Dedifferentiated amniotic fluid mesenchymal stem cell (primary cell): ENCODE data around the gene DMWD.
A peak's percentile ranks its signal among the peaks of the same experiment; 100 is the strongest.

Experiments
- DNase-seq: peaks from one replicate; pipeline ENCODE4 v3.0.0-alpha.2; 2016; ENCODE audit errors: extremely low spot score

The DMWD gene

DNA sequence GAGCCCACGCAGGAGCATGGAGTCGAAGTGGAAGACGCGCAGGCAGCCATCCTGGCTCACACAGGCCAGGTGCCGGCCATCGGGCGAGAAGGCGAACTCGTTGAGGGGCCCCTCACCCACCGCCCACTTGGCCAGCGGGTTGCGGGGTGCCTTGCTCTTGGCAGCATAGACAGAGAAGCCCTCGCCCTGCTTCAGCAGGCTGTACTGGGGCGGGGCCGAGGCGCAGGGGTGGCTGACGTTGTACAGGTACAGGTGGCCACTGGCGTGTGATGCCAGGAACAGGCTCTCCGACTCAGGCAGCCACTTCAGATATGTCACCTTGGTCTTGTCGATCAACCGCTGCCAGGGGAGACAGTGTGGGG, 6.1 kb downstream of the DMWD start:
- peak; percentile 11 for DNase-seq

DNA sequence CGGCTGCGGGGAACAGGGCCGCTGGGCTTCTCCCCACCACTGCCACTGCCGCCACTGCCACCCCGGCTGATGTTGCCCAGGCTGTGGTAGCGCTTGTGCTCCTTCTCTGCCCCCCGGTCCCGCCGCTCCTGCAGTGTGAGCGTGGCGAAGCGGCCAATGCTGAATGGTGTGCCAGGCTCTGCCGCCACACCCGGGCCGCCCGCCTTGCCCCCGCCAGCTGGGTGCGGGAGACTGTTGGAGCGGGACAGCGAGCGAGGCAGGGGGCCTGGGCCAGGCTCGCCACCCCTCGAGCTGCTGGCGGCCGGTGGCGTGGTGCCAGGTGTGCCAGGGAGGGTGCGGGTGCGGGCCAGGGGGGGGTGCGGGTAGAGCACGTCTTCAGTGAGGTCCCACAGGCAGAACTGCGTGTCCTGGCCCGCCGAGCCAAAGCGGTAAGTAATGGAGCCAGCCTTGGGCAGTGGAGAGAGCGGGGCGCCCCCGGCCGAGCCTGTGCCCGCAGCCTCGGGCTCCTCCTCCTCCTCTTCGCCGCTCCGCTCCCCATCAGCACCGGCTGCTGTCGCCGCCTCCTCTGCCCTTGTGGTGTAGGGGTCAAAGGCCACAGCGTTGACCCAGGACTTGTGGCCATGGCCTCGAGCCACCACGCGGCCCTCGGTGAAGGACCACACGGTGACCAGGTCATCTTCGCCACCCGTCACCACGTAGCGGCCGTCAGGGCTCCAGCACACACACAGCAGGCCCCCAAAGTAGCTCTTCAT, 6.7 kb downstream of the DMWD start:
- DNase-seq, result peak; percentile 4

DNA sequence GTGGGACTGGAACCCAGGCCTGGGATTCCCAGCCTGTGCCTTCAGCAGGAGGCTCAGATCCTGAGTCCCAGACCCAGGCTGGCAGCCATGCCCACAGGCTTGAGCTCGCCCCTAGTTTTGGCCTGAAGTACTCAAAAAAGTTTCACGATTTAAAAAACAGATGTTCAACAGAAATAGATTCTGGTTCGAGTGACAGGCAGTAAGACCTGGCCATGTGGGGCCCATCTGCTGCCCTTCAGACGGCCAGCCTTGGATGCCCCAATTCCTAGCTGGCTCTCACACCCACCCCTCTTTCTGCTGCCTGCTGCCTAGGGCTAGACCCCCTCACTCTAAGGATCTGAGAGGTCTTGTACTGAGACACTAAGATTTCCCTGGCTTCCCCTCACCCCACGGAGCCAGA, 7.5 kb downstream of the DMWD start:
- no peak for DNase-seq

GRCh38 chr19:45784096-45784495, 8.5 kb downstream of the DMWD start:
- no peak for DNase-seq

- DNase-seq, result peak; percentile 86
These were observed 9.5 kb downstream of the DMWD start for GRCh38 chr19:45782820-45783785.

DNA sequence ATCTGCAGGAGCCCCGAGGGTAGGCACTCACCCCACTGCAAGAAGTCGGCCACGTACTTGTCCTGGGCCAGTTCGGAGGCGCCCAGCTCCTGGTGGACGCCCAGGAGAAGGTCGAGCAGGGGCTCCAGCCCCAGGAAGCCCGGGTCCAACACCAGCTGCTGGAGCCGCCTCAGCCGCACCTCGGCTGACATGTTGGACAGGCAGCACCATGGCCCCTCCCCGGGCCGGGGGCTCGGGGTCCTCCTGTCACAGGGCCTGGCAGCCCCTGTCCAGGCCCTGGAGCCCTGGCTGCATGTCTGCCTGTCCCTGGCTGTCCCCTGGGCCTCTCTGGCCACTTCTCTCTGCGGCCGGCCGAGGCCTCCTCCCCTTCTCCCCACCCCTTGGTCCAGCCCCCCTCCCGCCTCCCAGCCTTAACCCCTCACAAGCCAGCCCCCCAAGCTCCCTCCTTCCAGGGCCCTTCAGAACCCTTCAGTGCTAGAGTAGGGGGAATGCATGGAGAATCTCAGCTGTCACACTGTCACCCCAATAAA, 10.4 kb downstream of the DMWD start, which contains the start of gene DMPK:
TSS of gene DMPK (minus strand) at position 329 of the 530 bp plus-strand sequence. CDS start at position 191, 138 bp downstream.
- DNase-seq, result no peak

DNA sequence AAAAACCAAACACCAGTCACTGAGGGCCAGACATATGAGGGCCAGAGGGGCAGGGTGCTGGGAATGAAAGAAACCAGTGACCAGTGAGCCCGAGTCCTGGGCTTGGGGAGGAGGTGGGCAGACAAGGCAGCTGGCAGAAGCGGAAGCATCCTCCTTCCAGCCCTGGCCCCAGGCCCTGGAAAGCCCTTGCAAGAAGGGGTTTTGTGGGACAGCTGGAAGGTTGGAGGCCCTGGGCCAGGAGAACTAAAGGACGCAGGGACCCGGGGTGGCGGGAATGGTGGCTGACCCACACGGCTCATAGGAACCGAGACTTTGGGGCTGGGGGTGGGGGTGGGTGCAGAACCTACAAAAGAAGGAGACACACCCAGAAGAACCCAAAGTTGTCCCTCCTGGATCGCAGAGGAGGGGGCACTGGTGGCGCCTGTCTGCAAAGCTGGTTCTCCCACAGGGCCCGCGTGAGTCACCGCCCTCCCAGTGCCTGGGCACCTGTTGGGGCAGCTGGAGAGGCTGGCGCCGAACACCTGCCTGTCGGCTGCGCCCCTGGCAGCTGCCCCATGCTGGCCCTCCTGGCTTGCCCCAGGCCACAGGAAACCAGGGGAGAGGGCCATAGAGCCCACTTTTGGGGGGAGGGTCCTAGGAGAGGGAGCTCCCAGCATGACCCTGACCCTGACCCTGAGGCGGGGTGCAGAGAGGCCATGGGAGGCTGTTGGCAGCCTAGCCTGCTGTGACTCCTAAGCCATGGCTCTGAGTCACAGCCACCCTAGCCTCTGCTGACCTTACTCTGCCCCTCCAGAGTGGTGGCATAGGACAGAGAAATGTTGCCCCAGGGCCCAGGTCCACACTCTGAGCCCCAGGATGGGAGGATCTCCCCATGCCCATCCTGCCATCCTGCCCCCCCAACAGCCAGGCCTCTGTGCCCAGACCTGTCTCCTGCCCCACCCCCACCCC, 11.2 kb downstream of the DMWD start:
- no peak for DNase-seq

DNA sequence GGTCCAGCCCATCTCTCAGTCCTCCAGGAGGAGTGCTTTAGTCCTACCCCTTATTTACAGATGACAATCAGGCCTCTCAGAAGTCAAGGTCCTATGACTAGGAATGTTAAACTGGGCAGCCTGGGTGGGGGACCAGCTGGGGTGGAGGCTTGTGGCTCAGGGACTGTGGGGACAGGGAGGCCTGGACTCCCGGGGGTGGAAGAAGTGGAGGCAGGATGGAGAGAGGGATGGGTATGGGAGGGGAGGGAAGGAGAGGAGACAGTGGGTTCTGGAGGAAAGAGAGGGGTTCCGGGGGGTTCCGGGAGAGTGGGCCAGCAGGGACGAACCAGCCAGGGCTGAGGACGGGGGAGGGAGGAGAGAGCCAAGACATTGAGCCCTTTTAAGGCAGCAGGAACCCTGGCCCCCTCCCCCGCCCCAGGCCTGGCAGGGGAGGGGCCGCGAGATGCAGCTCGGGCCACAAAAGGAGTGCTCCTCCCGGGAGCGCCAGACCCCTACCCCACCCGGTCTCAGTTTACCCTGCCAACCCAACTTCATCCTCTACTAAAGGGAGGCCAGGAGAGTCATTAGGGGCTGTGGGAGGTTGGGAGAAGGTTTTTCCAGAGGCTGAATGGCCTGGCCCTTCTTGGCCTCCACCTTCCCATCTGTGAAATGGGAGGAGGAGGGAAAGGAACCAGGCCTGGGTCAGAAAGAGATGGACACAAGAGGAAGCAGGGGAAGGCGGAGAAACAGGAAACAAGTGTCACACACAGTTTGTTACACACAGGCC, 12.0 kb downstream of the DMWD start:
- DNase-seq, result no peak

GRCh38 chr19:45780146-45780447, 12.5 kb downstream of the DMWD start:
- no peak for DNase-seq

- peak; percentile 6 for DNase-seq
These were observed 13.2 kb downstream of the DMWD start for GRCh38 chr19:45779231-45780145.

GRCh38 chr19:45778010-45778661, 14.5 kb downstream of the DMWD start:
- peak; percentile 11 for DNase-seq

DNA sequence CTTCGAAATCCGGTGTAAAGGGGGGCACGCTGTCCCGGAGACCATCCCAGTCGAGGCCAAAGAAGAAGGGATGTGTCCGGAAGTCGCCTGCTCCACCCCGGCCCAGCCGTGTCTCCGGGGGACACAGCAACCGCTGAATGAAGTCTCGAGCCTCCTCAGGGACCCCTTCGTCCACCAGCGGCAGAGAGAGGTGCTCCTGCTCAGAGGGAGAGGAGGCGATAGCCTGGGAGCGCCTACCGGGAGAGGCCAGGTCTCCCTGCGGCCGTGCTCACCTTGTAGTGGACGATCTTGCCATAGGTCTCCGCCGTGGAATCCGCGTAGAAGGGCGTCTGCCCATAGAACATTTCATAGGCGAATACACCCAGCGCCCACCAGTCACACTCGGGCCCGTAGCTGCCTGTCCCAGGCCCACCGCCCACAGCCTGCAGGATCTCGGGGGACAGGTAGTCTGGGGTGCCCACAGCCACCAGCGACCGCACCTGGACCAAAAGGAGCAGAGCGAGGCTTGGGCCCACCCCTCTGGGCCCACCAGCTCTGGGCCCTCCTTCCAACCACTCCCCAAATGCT, 15.2 kb downstream of the DMWD start:
- DNase-seq, result peak; percentile 3

DNA sequence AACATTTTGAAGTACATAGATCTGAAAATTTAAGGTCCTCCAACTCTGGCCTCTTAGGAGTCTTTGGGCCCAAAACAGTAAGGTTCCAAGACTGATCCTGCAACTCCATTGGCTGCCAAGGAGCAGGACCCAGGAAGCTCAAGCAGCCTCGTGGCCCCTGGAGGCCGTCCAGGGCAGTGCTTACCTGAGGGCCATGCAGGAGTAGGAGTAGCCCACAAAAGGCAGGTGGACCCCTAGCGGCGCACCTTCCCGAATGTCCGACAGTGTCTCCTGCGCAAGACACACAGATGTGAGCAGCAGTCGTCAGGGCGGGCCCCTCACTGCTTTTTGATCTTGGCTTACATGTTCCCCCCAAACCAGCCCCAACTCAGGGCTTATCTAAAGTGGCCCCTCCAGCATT, 17.9 kb downstream of the DMWD start:
- DNase-seq, result peak; percentile 9

GRCh38 chr19:45773384-45773783, 19.3 kb downstream of the DMWD start:
- no peak for DNase-seq

DNA sequence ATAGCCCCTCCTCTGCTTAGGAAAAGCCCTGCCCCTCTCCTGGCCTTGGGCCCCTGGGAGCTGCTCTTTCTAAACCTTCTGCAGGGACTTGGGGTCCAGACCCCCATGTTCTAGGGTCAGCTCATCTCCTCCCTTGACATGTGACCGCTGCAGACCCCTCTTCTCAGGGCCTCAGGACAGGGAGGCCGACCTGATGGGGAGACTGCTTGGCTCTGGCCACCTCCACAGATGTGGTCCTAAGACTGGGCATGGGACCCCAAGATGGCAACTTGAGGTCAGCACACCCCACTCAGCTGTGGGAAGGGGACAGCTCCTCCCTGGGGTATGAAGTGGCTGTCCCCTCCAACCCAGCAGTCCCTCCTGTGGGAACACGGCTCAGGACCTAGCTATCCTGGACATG, 19.7 kb downstream of the DMWD start:
- no peak for DNase-seq

- DNase-seq, result no peak
These were observed 20.4 kb downstream of the DMWD start for GRCh38 chr19:45772130-45772840.

GRCh38 chr19:45771311-45771933, 21.2 kb downstream of the DMWD start:
- no peak for DNase-seq
